Measurements from ENCODE around the gene PDGFRB.

The PDGFRB gene

DNA sequence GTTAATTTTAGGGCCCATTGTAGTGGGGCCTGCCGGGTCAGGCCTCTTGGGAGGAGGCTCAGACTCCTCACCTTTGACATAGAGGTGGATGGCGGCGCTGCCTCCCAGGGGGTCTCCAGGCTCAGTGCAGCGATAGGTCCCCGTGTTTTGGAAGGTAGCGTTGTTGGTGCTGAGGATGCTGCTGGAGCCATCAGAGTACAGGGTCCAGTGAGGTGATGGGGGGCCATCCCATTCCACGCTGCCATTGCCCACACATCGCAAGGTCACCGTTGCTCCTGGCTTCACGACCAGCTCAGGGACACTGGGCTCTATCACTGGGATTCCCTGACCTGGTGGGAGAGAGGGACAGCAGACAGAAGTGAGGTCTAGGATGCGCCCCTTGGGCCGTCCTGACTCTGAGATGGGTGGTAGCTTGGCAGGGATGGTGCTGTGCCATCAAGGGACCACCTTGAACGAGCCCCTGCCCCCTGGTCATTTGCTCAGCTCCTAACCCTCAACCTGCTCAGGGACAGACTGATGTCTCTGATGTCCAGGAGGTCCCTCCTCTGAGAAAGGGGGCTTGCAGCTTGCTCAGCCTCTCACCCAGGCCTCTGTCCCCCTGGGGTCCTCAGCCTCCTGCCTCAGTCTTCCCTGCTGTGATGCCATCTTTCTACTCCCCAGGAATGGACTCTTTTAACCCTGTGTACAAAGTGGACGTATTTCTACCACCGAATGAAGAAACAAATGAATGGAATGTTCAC lies 74.8 kb downstream of the PDGFRB start:
- DNase-seq, result no peak

DNA sequence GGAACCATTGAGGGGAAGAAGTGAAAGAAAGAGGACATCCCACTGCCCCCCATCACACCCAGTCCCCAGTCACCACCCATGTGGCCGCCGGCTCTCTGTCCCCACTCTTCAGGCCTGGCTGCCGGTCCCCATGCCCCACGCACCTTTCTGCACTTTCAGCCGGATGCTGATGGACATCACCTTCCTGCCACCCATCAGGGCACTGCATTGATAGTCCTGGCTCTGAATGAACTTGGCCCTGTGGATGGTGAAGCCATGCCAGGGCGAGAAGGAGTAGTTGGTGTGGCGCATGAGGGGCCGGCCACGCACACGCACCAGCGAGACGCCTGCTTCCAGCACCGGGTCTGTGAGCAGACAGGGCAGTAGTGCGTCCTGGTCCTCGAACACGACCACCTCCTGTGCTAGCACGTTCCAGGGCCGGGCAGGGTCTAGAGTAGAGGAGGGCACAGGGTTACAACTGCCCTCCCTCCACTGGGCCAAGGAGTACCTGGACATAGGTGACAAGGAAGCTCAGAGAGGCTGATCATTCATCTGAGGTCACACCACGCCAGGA lies 75.7 kb downstream of the PDGFRB start:
- no peak for DNase-seq

DNA sequence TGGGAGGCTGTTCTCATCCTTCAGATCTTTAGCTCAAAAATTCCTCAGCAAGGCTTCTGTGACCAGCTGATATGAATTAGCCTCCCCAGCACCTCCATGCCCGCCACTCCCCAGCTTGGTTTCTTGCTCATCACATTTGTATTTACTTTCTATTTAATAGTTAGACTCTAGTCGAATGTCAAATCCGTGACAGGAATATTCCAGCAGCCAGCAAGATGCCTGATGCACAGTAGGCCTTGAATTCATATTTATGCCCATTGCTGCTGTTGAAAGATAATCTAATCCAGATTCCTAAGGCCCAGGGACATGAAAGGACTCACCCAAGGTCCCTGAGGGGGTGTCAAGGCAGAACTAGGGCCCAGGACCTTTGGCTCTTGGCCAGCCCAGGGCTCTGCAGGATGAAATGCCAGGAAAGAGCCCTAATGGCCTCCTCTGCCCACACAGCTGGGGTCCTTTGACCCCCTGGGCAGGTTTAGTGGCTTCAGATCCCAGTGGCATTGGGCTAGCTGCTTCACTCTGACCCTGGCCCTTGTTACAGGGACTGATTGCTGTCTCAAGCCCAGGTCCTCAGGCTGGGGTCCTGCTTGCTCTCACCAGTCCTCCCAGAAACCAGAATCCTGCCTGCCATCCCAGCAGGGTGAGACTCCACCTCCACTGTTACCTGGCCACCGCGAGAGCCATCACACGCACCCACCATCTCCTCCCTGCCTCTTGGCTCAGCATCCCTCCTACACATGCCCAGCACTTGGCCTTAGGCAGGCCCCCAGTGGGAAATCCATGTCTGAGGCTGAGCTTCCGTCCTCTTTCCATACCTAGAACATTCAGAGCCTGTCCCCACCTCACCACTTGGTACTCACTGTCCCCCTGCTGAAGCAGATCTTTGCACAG lies 76.6 kb downstream of the PDGFRB start:
- DNase-seq, result no peak

DNA sequence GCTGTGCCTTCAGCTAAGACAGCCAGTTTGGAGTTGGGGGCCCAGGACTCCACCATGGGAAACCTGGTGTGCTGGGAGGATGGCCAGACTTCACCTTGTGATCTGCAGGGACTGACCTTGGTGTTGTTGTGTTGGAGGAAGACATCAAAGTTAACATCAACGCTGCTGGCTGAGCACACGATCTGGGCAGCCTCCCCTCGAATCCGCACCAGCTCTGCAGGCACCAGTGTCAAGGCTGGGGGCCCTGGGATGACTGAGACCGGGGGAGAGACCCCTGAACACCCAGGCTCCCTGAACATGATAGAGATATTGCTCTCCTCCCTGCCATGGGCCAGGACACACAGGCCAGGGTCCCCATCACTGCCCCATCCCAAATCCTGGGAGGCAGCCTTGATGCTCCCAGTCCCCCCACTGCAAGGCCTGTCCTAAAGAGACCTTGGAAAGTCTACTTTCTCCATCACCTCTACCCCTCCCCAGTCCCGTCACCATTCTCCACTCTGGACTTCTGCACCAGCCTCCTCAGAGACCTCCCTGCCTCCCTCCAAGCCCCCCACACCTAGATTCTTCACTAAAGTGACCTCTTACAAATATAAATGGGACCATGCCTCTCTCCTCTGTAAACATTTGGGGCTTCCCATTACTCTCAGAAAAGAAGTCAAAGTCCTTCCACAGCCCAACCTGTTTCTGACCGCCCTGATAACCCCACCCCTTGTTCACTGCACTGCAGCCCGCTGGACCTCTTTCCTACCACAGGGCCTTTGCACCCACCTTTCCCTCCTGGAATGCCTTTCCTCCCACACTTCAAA lies 77.4 kb downstream of the PDGFRB start:
- DNase-seq, result no peak

DNA sequence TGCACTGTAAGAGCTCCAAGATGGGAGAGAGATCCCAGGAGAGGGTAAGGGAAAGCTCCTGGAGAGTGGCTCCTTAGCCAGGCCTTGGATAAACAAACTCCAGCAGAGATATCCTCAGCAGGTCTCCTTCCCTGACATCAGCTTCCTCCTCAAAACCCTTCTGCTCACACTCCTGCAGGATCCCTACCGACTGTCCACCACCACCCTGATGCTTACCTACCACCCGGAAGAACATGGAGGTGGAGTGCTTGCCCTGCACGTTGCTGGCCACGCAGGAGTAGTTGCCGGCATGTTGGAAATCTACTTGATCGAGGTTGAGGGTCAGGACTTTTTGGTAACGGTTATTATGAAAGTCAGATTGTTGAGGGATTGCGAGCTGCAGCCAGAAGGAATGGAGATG lies 78.6 kb downstream of the PDGFRB start:
- DNase-seq, result no peak

DNA sequence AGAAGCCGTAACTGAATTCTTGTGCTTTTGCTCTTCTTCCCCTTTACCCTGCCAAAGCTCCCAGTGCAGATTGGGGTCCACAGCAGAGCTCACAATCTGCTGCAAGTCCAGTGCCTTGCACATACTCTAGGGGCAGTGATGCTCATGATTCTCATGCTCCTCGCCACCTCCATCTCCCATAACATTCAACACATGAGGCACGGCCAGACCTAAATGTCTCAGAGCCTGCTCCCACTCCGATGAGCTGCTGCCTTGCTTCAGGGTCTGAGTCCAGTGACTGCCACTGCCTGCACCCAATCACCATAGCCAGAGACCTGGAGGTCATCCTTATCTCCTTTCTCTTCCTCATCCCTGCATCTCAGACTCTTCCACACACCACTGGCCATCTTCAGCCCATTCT lies 79.8 kb downstream of the PDGFRB start:
- DNase-seq, result no peak

DNA sequence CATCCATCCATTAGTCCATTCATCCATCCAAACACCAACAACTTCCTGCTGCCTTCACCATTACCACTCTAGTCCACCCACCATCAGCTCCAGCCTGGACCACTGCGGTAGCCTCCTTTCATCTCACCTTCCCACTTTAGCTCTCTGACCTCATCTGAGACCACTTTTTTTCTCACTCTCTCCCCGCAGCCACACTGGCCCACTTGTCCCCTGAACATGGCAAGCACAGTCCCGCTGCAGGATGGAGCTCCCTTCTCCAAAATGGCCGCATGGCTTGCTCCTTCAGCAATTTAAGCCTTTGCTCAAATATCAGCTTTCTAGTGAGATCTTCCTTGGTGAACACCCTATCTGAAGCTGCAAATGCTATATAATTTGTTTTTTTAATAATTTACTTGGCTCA lies 80.4 kb downstream of the PDGFRB start:
- DNase-seq, result no peak

DNA sequence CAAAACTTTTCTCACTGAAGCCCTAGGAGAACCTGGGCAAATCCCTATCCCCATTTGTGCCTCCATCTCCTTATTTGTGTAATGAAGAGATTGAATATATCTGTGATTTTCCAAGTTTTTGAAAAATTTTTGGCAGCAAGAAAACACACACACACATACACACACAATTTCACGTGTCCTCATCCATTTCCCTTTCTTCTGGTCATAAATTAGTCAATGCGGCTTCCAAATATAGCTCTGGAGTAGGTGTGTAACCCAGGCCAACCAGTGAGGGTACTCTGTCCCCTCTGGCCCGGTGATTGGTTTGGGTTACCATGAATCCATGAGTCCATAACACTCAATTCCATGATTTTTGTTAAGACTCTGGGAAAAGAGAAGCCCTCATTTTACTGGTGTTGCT lies 82.0 kb downstream of the PDGFRB start:
- DNase-seq, result no peak

DNA sequence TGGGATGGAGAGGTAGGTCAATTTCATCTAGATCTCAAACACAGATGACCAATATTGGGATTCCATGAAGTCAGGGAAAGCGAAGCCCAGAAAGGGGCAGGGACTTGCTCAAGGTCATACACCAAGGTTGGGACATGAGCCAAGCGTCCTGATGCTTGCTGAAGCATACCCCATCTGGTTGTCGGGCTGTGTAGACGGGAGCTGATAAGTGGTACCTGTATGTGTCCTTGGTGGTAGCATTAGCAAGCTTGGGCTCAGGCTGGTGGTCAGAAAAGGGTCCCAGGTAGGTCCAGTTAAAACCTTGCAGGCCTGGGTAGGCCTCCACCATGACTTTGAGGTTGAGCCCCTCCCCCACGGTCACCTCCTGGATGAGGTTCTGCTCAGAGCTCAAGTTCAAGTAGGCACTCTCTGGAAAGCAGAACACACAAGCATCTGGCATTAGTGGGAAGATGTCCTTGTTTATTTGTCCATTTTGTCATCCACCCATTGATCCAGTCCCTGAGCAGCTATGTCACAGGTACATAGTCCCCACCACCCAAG lies 82.5 kb downstream of the PDGFRB start:
- no peak for DNase-seq

DNA sequence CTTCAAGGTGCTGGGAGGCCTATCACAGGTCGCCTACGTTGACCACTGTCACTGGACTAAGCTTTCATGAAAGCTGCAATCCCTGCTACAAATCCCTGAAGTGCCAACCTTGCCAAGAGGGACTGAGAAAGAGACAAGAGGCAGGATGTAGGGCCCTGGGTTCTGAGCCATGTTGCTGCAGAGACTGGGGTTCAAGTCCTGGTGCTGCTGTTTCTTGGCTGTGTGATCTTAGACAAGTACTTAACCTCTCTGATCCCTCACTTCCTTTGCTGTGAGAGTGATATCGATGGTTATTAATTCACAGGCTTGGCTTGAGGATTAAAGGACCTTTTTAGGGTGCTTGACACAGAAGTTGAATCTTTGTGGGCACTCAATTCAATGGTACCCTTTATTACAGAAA lies 84.8 kb downstream of the PDGFRB start:
- no peak for DNase-seq

DNA sequence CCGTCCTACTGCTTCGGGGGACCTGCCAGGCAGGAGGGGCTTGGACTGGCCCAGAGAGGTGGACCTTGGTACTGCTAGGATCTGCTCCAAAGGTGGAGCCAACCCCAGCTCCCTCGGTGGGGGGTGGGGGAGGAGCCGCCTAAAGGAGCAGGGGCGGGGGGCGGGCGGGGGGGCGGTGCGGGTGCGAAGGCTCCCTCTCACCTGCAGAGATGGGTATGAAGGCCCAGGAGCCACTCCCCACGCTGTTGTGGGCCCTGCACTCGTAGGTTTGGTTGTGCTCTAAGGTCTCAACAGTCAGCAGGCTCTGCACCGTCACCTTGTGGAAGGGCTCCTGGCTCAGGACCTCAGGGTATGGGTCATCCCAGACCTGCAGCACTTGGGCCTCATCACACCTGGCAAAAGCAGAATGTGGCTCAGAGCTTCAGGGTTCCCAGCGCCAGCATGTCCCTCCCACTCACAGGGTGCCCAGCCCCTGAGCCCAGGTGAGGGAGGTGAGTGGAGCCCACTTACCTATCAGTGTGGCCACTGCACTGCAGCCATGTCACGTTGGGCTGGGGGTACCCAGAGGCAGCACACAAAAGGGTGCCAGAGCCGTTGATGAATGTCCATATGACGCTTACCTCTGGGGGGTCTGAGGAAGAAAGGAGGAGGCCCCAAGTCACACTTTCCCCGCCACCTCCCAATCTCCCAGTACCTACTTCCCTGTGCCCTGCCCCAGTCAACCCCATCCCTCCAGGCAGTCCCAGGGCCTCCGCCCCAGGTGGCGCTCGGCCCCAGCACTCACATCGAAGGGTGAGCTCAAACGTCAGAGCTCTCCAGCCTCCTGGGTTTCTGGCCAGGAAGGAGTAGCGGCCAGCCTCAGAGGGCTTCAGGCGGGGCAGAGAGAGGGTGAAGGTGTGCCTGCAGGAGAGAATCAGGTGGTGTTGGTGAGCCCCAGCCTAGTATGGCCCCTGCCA lies 85.7 kb downstream of the PDGFRB start:
- DNase-seq, result no peak

DNA sequence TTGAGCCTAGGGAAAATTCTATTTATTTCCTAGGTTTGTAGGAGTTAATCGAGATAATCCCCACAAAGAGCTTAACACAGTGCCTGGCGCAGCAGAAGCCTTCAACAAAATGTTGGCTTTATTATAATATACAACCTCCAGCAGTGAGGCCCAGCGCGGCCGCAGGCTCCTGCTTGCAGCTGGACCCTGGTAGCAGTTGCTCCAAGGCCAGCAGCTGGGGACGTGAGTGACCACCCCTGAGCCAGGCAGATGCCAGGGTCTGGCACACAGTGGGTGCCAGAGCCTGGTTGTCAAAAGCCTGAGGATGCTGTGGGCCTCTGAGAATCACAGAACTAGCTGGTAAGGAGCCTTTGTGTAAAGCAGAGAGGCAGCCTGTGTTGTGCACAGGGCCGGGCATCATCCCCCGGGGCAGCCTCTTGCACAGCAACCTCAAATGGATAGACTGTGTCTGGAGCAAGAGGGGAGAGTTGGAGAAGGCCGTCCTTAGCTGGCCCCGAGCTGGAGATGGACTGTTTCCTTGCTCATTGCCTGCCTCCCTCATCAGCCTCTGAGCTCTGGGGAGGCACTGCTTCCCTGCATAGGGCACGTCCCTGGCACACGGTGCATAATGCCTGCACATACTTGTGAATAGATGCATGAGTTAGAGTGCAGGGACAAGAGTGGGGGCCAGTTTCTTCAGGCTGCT lies 86.5 kb downstream of the PDGFRB start:
- no peak for DNase-seq

DNA sequence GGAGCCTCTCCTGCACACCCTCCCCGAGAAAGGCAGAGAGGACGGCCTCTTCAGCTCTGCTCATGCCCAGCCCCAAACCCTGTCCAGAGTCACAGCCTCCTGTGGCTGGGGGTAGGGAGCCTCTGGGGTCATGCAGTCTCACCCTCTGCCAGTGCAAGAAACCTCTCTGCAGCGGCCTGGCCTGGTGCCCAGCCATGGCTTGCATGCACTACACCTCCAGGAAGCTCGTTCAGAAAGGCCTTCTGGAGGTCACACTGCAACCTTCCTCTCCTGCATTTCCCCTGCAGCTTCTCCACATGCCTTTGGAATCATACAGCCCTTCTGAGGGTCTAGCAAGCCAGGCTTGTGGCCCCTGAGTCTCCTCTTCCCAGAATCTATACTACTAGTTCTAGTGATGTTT lies 87.2 kb downstream of the PDGFRB start:
- no peak for DNase-seq

DNA sequence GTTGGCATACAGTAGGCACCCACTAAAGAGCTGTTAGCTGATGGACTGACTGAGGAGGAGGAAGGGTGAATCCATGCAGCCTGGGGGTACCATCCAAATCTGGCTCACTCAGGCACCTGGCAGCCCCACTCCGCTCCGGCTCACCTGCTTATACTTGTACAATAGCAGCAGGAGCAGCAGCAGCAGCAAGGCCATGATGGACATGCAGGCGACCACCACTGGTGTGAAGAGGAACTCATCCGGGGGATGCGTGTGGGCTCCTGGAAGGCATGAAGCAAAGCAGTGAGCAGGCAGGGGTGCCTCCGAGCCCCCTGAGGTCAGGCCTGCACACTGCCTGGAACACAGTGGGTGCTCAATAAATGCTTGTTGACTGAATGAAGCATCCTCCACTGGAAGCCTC lies 87.6 kb downstream of the PDGFRB start:
- DNase-seq, result no peak

DNA sequence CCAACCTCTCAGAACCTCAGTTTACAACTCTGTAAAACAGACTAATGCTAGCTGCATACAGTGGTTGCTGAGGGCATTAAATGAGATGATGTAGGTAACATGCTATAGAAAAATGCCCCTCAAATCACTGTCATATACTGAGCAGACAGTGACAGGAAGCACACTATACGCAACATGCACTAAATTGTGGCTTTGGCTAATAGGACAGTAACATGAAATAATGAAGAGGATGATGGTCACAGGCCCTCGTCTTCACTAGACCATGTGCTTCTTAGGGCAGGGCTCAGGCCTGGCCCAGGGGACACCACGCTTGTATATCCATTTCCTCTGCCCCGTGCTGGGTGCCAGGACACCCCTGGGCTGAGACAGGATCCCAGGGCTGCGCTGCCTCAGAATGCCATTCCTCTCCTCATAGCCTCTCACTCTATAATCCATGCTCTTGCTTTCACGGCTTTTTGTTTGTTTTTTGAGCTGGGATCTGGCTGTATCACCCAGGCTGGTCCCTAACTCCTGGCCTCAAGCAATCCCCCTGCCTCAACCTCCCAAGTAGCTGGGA lies 88.2 kb downstream of the PDGFRB start:
- DNase-seq, result no peak

DNA sequence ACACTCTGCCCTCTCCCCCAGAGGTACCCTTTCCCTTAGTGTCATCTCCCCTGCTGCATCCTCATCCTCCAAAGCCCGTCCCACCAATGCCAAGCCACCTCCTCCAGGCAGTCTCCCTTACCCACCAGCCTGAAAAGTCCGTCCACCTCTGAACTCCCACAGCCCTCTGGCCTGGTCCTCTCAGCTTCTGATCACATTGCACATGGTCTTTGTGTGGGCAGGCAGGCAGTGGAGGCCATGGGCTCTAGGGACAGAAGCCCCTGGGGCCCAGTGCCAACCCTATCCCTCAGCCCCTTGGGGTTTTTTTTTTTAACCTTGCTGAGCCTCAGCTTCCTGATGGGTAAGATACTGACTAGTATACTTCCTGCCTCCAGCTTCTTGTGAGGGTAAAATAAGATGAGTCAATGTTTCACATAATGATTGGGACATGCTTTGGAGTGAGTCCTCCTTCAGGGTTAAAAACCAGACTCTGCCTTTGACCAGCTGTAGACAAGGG lies 88.7 kb downstream of the PDGFRB start:
- DNase-seq, result no peak

DNA sequence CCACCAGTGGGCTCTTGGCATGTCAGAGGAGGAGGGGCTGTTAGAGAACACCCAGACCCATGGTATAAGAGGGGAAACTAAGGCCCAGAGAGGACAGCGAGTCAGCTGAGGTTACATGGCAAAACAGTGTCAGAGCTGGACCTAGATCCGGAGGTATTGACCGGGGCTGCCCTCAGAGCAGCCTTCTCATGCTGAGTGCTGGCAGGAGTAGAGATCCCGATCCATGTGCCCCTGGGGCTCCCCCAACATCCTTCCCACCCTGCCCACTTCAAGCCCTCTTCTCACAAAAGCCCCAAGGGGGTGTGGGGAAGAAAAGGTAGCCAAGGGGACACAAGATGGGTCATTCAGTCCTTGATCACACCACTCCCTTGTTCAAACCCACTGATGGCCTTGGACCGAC lies 89.2 kb downstream of the PDGFRB start:
- DNase-seq, result no peak

DNA sequence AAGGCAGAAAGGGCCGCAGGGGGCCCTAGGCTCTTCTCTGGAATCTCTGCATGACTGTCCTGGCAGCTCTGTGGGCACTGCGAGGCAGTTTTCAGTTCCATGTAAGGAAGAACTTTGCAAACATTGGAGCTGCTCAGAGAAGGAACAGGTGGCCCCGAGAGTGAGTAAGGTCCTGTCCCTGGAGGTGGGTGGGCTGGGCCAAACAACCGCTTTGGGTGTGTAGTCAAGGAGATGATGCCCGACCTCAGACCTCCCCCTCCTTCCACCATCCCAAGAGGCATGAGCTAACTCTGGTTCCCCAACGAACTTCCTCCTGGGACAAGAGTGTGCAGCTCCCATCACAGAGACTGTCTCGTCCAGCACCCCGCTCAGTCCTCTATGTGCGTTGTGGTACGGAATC lies 89.8 kb downstream of the PDGFRB start:
- DNase-seq, result no peak

DNA sequence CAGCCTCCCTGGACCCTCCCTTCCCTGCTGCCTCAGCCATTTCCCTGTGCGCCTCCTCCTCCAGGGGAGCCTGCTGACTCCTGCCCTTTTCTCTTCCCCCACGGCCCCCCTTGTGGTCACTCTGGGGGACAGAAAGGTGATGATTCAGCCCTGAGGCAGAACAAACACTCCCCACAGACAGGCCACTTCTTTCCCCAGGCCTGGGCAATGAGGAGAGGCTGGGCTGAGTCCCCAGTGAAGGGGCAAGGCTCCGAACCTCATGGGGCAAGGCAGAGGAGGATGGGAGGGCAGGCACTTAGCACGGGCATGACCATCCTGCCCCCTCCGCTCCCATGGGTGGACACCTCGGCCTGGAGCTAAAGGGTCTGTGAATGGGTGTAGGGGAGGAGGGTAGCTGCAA lies 90.3 kb downstream of the PDGFRB start:
- DNase-seq, result no peak

DNA sequence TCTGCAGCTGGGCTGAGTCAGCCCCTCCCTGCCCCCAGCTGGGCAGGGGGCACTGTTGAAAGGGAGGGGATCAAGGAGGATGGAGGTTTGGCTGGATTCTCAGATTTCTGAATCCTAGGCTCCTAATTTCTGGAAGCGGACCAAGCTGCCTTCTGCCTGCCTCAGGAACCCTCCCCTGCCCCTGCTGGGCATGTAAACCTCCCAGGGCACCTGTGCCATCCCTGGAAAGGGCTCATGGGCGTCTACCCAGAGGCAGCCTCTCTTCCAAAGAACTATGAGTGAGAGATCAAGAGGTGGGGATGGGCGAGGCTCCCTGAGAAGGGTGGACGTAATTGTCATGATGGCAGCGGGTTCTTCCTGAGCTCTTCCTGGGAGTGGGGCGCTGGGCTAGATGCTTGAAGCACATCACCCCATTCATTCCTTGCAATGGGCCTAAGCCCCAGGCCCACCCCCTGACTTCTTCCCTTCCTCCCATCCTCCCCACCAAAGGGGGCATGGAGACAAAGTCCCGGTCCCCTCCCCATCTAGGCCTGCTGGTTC lies 90.9 kb downstream of the PDGFRB start:
- no peak for DNase-seq
